ENCODE measurements around the gene LSM14B. TPM values are rescaled to one million over a fixed set of nuclear protein-coding genes. Genes with fewer than 3 reads are reported as not detected.

Gene LSM14B
- total RNA-seq, 1 experiment from 2014 or later = 51.8 TPM

DNA sequence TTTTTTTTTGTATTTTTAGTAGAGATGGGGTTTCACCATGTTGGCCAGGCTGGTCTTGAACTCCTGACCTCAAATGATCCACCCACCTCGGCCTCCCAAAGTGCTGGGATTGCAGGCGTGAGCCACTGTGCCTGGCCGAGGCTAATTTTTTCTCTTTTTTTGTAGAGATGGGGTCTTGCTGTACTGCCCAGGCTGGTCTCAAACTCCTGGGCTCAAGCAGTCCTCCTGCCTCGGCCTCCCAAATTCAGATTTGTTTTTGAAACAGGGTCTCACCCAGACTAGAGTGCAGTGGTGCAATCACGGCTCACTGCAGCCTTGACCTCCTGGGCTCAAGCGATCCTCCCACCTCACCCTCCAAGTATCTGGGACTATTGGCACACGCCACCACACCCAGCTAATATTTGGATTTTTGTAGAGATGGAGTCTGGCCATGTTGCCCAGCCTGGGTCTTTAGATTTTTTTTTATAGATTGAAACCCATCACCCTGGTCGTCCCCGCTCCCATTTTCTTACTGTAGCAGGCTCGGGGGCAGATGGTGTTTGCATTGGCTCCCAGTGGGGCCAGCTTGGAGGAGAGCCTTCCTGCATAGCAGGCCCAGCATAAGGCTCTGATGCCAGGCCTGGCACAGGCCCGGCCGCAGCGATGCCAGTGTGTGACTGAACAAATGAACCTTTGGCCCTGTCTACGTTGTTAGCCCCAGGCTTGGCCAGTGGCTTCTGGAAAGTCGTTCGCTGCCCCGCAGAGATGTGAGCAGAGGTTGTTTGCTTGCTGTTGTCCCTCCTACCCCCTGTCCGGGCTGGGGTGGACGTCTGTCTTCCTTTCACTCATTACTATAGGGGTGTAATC is 56.3 kb downstream of the LSM14B start:
- Histone ChIP-seq H3F3A (ENCODE audit: low read length, unreplicated experiment) (peaks cover 7% of the 10 kb centered on the region), H3K36me3 (ENCODE audit: low read depth, low read length) (peaks cover 4% of the 10 kb centered on the region; the same call in 1 of the 2 replicates), H3K9ac (ENCODE audit: low read length) (no peak overlapping the region), H4K20me1 (ENCODE audit: low read length) (no peaks in the 10 kb centered on the region), H3K4me1 (ENCODE audit: insufficient read depth, low read length) (peaks cover 8% of the 10 kb centered on the region), H3K79me2 (ENCODE audit: low read length) (peaks cover 18% of the 10 kb centered on the region), H2AFZ (ENCODE audit: low read length) (no peak overlapping the region), H3K9me2 (replicated peaks; ENCODE audit: low read length) (no peaks in the 10 kb centered on the region), H3K27ac (ENCODE audit: low read length) (no peak overlapping the region), H3K4me3 (ENCODE audit: low read length) (no peak overlapping the region), H3K9me3 (ENCODE audit: low read length) (no peaks in the 10 kb centered on the region), H3K4me2 (ENCODE audit: low read length) (no peak overlapping the region), H3K27me3 (ENCODE audit: low read length) (no peaks in the 10 kb centered on the region)
- no TSS peak for BruUV-seq (replicated peaks)
- CTCF ChIA-PET = no interaction called here
- ATAC-seq (no peak), DNase-seq (no peak)
- POLR2A ChIA-PET (ENCODE audit: unreplicated experiment) = no interaction called here
- intact Hi-C loops (cut with micrococcal nuclease) = no loop called here
- TF ChIP-seq, protein P1, sequence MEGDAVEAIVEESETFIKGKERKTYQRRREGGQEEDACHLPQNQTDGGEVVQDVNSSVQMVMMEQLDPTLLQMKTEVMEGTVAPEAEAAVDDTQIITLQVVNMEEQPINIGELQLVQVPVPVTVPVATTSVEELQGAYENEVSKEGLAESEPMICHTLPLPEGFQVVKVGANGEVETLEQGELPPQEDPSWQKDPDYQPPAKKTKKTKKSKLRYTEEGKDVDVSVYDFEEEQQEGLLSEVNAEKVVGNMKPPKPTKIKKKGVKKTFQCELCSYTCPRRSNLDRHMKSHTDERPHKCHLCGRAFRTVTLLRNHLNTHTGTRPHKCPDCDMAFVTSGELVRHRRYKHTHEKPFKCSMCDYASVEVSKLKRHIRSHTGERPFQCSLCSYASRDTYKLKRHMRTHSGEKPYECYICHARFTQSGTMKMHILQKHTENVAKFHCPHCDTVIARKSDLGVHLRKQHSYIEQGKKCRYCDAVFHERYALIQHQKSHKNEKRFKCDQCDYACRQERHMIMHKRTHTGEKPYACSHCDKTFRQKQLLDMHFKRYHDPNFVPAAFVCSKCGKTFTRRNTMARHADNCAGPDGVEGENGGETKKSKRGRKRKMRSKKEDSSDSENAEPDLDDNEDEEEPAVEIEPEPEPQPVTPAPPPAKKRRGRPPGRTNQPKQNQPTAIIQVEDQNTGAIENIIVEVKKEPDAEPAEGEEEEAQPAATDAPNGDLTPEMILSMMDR (conservative IDR thresholded peaks at IDR 0.05; ENCODE audit: low read depth, low read length) = no peak
- TF ChIP-seq EZH2phosphoT487 (IDR thresholded peaks at IDR 0.05; ENCODE audit: borderline replicate concordance, low read length) (no peak), EZH2 (IDR thresholded peaks at IDR 0.05; ENCODE audit: low read length, unreplicated experiment) (no peak)

DNA sequence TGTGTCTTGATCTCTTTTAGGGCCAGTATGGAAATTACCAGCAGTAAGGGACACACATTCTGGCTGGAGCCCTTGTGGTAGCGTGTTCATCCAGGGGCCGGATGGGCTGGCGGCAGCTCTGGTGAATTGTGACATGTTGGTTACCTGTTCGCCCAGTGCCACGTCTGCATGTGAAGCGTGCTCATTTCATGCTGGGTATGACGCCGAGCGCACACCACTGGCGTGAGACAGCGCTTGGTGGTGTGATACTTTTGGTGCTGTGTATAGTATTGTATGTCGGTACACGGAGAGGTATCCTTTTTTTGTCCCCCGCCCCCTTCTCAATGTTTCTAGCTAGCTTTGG is 56.9 kb downstream of the LSM14B start:
- BruUV-seq (replicated peaks) = no TSS peak

More for the DNA sequence above, 56.9 kb downstream of the LSM14B start:
- ChIA-PET CTCF (no interaction called here), POLR2A (ENCODE audit: unreplicated experiment) (no interaction called here)
- Histone ChIP-seq H3K36me3 (ENCODE audit: low read depth, low read length) (peaks cover 4% of the 10 kb centered on the region; the same call in 1 of the 2 replicates), H3K27ac (ENCODE audit: low read length) (no peak overlapping the region), H3F3A (ENCODE audit: low read length, unreplicated experiment) (peaks cover 7% of the 10 kb centered on the region), H3K9me2 (replicated peaks; ENCODE audit: low read length) (no peaks in the 10 kb centered on the region), H3K27me3 (ENCODE audit: low read length) (no peaks in the 10 kb centered on the region), H2AFZ (ENCODE audit: low read length) (no peak overlapping the region), H3K9ac (ENCODE audit: low read length) (no peak overlapping the region), H3K4me1 (ENCODE audit: insufficient read depth, low read length) (peaks cover 11% of the 10 kb centered on the region), H3K4me2 (ENCODE audit: low read length) (no peak overlapping the region), H3K9me3 (ENCODE audit: low read length) (no peaks in the 10 kb centered on the region), H3K79me2 (ENCODE audit: low read length) (peaks cover 24% of the 10 kb centered on the region), H3K4me3 (ENCODE audit: low read length) (no peak overlapping the region), H4K20me1 (ENCODE audit: low read length) (no peaks in the 10 kb centered on the region)
- no peak for TF ChIP-seq EZH2phosphoT487 (IDR thresholded peaks at IDR 0.05; ENCODE audit: borderline replicate concordance, low read length)
- no peak for TF ChIP-seq EZH2 (IDR thresholded peaks at IDR 0.05; ENCODE audit: low read length, unreplicated experiment)
- TF ChIP-seq, protein P1 (conservative IDR thresholded peaks at IDR 0.05; ENCODE audit: low read depth, low read length) = no peak
- DNase-seq (no peak), ATAC-seq (no peak)
- intact Hi-C loops (cut with micrococcal nuclease) = no loop called here
